B cell (primary cell): ENCODE data around the gene TSHB. TPM values are rescaled to one million over a fixed set of nuclear protein-coding genes. Genes with fewer than 3 reads are reported as not detected.

Source experiments
- ATAC-seq: fragments of 200-7000 bp; cut with Tn5 transposase; one replicate; pipeline ENCODE4 v1.10.0; 2021; ENCODE audit warnings: low read depth, mild to moderate bottlenecking, moderate number of reproducible peaks, moderate library complexity
- CTCF ChIA-PET: fragments of 350-600 bp; sonication (Branson Sonifier 250); formaldehyde crosslinking; loops from one replicate; lab custom pipeline; 2021; ENCODE audit warnings: antibody characterized with exemption, inconsistent platforms; lab: Charles Lee
- POLR2A ChIA-PET: fragments of 350-600 bp; sonication (Branson Sonifier 250); formaldehyde crosslinking; loops from one replicate; lab custom pipeline; 2021; ENCODE audit warnings: antibody characterized with exemption; lab: Charles Lee
- DNase-seq: peaks from one replicate; pipeline ENCODE4 v3.0.0; 2013
- H2AFZ ChIP-seq: 2 replicates; pipeline ENCODE4 v1.6.1; 2012; ENCODE audit warnings: mild to moderate bottlenecking, low read depth, low read length; ENCODE audit not compliant: insufficient read depth, poor library complexity, severe bottlenecking
- H3K27ac ChIP-seq, 2 donors: 1 replicate in 1 of 2; 2 replicates in 1 of 2; pipeline ENCODE4 v1.5.1; 2012 to 2013; ENCODE audit warnings: low read length in 2 of 2, mild to moderate bottlenecking in 2 of 2, moderate library complexity in 1 of 2
- H3K27me3 ChIP-seq, 4 experiments: fragments of 200-600 bp in 1 of 4; sonication (generic) in 1 of 4; replicated peaks in 1 of 4; 1 replicate in 2 of 4; 2 replicates in 2 of 4; pipeline versions ENCODE4 v1.6.1 to v1.7.0; 2013 to 2016; ENCODE audit warnings: low read length in 3 of 4, mild to moderate bottlenecking in 2 of 4, mixed read lengths in 1 of 4, moderate library complexity in 1 of 4; ENCODE audit not compliant: insufficient read depth in 4 of 4, control insufficient read depth in 3 of 4; ENCODE audit errors: control extremely low read depth in 1 of 4
- H3K36me3 ChIP-seq, 2 experiments: replicated peaks in 1 of 2; 1 replicate in 1 of 2; 2 replicates in 1 of 2; pipeline versions ENCODE4 v1.6.1 to v1.7.1; 2013; ENCODE audit warnings: low read length in 1 of 2; ENCODE audit not compliant: insufficient read depth in 2 of 2, control insufficient read depth in 1 of 2; ENCODE audit errors: control extremely low read depth in 1 of 2, extremely low read depth in 1 of 2
- H3K4me1 ChIP-seq, 2 donors: fragments of 200-600 bp in 1 of 2; sonication (generic) in 1 of 2; 1 replicate in 1 of 2; 2 replicates in 1 of 2; pipeline versions ENCODE4 v1.5.1 to v1.6.1; 2013 to 2017; ENCODE audit warnings: low read length in 2 of 2; ENCODE audit not compliant: control insufficient read depth in 2 of 2, insufficient read depth in 2 of 2
- H3K4me2 ChIP-seq: replicated peaks from 2 replicates; pipeline ENCODE3; 2012; ENCODE audit warnings: mild to moderate bottlenecking, low read depth, low read length; ENCODE audit not compliant: poor library complexity, severe bottlenecking
- H3K4me3 ChIP-seq, 5 experiments: fragments of 200-600 bp in 1 of 5; sonication (generic) in 1 of 5; 1 replicate in 3 of 5; 2 replicates in 2 of 5; pipeline versions ENCODE4 v1.5.1 to v1.7.0; 2011 to 2016; ENCODE audit warnings: low read length in 4 of 5, mild to moderate bottlenecking in 4 of 5, low read depth in 2 of 5, control low read depth in 1 of 5, moderate library complexity in 1 of 5; ENCODE audit not compliant: insufficient read depth in 1 of 5; ENCODE audit errors: control extremely low read depth in 1 of 5, extremely low read depth in 1 of 5
- H3K79me2 ChIP-seq: fragments of 200-600 bp; sonication (generic); one replicate; pipeline ENCODE4 v1.6.0; 2016; ENCODE audit warnings: low read length; ENCODE audit not compliant: control insufficient read depth, insufficient read depth
- H3K9ac ChIP-seq: fragments of 200-600 bp; sonication (generic); 2 replicates; pipeline ENCODE4 v1.6.1; 2017; ENCODE audit warnings: mild to moderate bottlenecking, low read length, moderate library complexity
- H3K9me3 ChIP-seq, 3 donors: one replicate each; pipeline versions ENCODE4 v1.6.1 to v1.7.1; 2013; ENCODE audit warnings: low read length in 2 of 3; ENCODE audit not compliant: control insufficient read depth in 2 of 3, insufficient read depth in 1 of 3; ENCODE audit errors: control extremely low read depth in 1 of 3
- H4K20me1 ChIP-seq: 2 replicates; pipeline ENCODE4 v1.6.0; 2012; ENCODE audit warnings: mild to moderate bottlenecking, low read length; ENCODE audit not compliant: insufficient read depth, control insufficient read depth, poor library complexity, severe bottlenecking
- H3K27ac Mint-ChIP-seq: one replicate; pipeline ENCODE4 v1.8.0; 2021; ENCODE audit warnings: mixed read lengths
- H3K27me3 Mint-ChIP-seq: one replicate; pipeline ENCODE4 v1.8.0; 2021; ENCODE audit warnings: mixed read lengths
- H3K4me1 Mint-ChIP-seq: one replicate; pipeline ENCODE4 v1.8.0; 2021; ENCODE audit warnings: mixed read lengths
- H3K4me3 Mint-ChIP-seq: one replicate; pipeline ENCODE4 v1.8.0; 2021; ENCODE audit warnings: mixed read lengths
- H3K9me3 Mint-ChIP-seq: one replicate; pipeline ENCODE4 v1.8.0; 2022; ENCODE audit warnings: mixed read lengths; ENCODE audit not compliant: insufficient read depth
- CTCF ChIP-seq: fragments of 200-600 bp; IDR thresholded peaks from one replicate; pipeline ENCODE4 v1.8.0; 2022; ENCODE audit warnings: antibody characterized with exemption, mild to moderate bottlenecking
- EZH2 ChIP-seq: IDR thresholded peaks from 2 replicates; pipeline ENCODE4 v1.6.1; 2012; ENCODE audit warnings: borderline replicate concordance, low read depth, mild to moderate bottlenecking, moderate library complexity, low read length; ENCODE audit not compliant: insufficient read depth, poor library complexity, severe bottlenecking
- WGBS: methylation state at CpG from one replicate; pipeline ENCODE4 v1.1.5; 2013; ENCODE audit warnings: missing lambda C conversion rate; ENCODE audit not compliant: insufficient coverage; 5-methylcytosine and 5-hydroxymethylcytosine counted together
- intact Hi-C: fragments of 100-400 bp; cut with micrococcal nuclease; formaldehyde crosslinking; loops from one replicate; pipeline ENCODE4 v1.10.0; 2022
- polyA plus RNA-seq: library from polyadenylated mRNA; depleted of rRNA; stranded (reverse); fragments of >200 nt; gene quantifications from 2 replicates; pipeline ENCODE4 v1.2.3, GENCODE V29; 2012
- total RNA-seq, 2 donors: library from RNA; stranded (reverse); fragments of 120-200 nt in 1 of 2; gene quantifications; 1 replicate in 1 of 2; 2 replicates in 1 of 2; pipeline versions ENCODE4 v1.2.3 to v1.2.4, GENCODE V29; 2013 to 2022

Gene TSHB
- total and polyA plus RNA-seq, 2 donors (not counting 1 experiment from before 2014, with no cell fraction given): not detected

DNA sequence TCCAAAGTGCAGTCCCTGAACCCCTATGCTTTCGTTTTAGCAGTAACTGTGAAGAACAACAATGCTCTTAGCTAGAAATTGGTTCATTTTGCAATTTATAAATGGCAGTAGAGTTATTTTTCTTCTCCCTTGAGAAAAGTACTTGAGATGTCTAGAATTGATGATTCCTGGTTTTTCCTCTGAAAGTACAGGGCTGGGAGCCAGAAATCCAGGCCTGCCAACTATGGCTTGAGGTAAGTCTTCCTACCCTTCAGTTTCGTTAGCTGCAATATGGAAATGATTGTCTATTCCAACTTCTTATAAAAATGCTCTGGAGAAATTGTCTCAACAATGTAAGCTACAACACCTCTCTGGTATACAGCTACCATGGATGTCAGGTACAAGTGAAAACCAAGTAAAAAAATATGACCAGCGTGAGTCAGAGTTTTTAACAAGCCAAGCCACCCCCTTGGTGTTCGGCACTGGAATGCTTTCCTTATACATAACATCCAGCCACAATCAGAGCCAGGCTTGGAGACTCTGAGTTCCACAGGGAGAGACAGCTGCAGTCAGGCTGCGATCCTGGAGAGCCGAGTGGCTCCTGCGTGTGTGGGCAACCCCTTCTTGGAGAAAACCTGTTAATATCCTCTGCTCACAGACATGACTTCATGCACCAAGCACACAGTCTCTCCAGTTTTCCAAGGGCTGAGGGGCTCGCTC is 37.7 kb downstream of the TSHB start:
- peaks cover 11 to 13% of the 10 kb centered on the region in 2 donors for H3K4me1 ChIP-seq
- no peak overlapping the region for H3K4me2 ChIP-seq
- TF ChIP-seq CTCF (no peak), EZH2 (no peak)
- no peaks in the 10 kb centered on the region for H3K79me2 ChIP-seq
- no peak overlapping the region for H3K27ac ChIP-seq
- ChIA-PET CTCF (interaction anchor here (1.9 to 3.9 kb wide), 2 partner anchors 10 to 14 kb away, joined by 6 to 17 read pairs; no protein-coding TSS in a partner anchor), POLR2A (no interaction called here)
- no peaks in the 10 kb centered on the region for H4K20me1 ChIP-seq
- Mint-ChIP-seq H3K27ac (no peak overlapping the region), H3K4me3 (no peak overlapping the region), H3K27me3 (no peaks in the 10 kb centered on the region), H3K4me1 (peaks cover 17% of the 10 kb centered on the region), H3K9me3 (peaks cover 3% of the 10 kb centered on the region)
- no peak overlapping the region for H3K9ac ChIP-seq
- no peak for DNase-seq
- WGBS: 100% methylated on average over 3 of the region's 8 CpGs
- no peaks in the 10 kb centered on the region for H3K9me3 ChIP-seq
- ATAC-seq: no peak
- no peaks in the 10 kb centered on the region for H3K27me3 ChIP-seq
- H2AFZ ChIP-seq: no peak overlapping the region
- intact Hi-C loops: no loop called here
- no peaks in the 10 kb centered on the region for H3K36me3 ChIP-seq
- H3K4me3 ChIP-seq: no peak overlapping the region

GRCh38 chr1:115068826-115069585 is 39.4 kb downstream of the TSHB start:
- no peaks in the 10 kb centered on the region for H3K36me3 ChIP-seq
- H3K9me3 Mint-ChIP-seq: no peaks in the 10 kb centered on the region
- H3K4me3 ChIP-seq: no peak overlapping the region
- no peaks in the 10 kb centered on the region for H3K4me1 ChIP-seq
- CTCF ChIA-PET: no interaction called here
- H3K27ac Mint-ChIP-seq: no peak overlapping the region
- DNase-seq: no peak
- H3K27ac ChIP-seq: no peak overlapping the region
- H3K27me3 ChIP-seq: no peaks in the 10 kb centered on the region
- TF ChIP-seq EZH2: no peak
- TF ChIP-seq CTCF: no peak
- H3K9me3 ChIP-seq: no peaks in the 10 kb centered on the region
- H2AFZ ChIP-seq: no peak overlapping the region
- H3K4me3 Mint-ChIP-seq: no peak overlapping the region
- 90% methylated on average over 8 of the region's 12 CpGs for WGBS
- H3K4me1 Mint-ChIP-seq: peaks cover 2% of the 10 kb centered on the region
- H3K27me3 Mint-ChIP-seq: peaks cover 8% of the 10 kb centered on the region
- no peaks in the 10 kb centered on the region for H4K20me1 ChIP-seq
- H3K9ac ChIP-seq: no peak overlapping the region
- H3K79me2 ChIP-seq: no peaks in the 10 kb centered on the region
- POLR2A ChIA-PET: no interaction called here
- no peak overlapping the region for H3K4me2 ChIP-seq
- no peak for ATAC-seq
- intact Hi-C loops: no loop called here
